Measurements from ENCODE around the gene PPP2R2D.

PPP2R2D gene

DNA sequence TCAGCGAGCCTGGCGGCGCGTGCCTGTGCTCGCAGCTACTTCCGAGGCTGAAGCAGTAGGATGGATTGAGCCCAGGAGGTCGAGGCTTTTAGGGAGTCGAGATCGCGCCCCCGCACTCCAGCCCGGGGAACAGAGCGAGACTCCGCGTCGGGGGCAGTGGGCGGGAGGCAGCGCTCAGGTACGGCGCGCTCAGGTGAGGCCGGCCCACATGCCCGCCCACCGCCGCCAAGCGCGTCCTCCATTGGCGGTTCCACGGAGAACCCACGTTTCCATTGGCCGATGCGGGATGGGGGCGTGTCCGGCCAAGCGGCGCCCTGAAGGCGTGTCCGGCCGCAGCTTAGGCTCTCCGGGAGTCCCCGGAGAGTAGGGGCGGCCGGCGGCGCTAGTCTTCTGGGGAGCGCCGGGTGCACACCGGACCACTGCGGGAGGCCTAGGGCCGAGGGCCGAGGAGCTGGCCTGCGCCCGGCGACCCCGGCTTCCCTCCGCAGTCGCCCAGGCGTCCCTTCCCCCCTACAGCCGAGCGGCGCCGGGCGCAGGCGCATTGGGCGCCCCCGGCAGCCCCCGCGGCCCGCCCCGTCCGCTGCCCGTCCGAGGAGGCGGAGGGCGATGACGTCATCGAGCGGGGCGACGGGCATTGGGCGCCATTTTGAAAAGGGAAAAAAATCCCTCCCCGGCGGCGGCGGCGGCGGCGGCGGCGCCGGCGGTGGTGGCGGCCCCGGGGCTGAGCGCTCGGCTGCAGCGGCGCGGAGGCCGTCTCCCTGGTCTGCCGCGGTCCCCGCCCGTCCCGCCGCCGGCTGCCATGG lies at the start of gene PPP2R2D:
TSS of gene PPP2R2D (plus strand) at position 659 of the 803 bp plus-strand sequence. CDS start at position 800, 141 bp downstream.
- DNase-seq: peak; percentile 94 to 95

DNA sequence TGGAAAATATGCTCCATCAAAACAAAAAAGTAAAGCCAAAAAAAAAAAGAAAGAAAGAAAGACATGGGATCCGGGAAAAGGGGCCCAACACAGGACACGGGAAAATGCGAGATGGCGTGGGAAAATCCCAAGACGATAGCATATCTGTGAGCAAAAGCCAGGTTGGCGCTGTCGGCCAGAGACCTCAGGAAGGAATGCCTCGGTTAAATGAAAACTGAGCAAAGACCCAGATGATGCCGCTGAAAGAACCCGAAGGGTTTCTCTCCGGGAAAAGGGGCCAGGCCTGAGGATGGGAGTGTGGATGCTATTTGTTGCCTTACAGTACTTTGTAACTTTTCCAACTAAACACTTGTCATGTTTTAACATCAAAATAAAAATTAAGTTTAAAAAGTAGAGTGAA lies 49.5 kb upstream of the PPP2R2D start:
- DNase-seq: no peak

DNA sequence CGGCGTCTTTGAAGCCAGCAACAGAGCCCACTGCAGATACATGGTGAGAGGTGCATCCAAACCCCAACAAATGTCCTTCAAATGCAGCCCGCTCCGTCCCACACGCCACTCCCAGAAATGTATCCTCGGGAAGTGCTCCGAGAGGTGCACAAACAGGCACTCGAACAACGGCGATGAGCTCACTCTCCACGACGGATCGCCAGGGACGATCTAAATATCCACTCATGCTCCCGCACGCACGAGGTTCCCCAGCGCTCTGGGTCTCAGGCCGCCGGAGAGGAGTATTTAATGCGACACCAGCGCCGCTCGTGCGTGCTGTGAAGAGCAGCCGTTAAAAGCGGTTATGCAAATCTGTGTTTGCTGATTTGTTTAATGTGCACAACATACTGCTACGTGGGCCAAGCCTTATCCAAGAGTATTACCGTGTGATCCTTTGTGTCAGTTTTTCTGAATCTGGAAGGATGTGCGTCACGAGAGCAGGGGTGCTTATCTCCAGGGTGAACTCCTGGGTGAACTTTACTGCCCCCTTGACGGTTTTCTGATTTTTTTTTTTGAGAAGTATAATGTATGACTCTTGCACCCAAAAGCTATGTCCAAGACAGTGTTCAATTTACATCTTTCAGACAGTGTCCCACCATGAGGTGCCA lies 48.5 kb upstream of the PPP2R2D start:
- DNase-seq: no peak

DNA sequence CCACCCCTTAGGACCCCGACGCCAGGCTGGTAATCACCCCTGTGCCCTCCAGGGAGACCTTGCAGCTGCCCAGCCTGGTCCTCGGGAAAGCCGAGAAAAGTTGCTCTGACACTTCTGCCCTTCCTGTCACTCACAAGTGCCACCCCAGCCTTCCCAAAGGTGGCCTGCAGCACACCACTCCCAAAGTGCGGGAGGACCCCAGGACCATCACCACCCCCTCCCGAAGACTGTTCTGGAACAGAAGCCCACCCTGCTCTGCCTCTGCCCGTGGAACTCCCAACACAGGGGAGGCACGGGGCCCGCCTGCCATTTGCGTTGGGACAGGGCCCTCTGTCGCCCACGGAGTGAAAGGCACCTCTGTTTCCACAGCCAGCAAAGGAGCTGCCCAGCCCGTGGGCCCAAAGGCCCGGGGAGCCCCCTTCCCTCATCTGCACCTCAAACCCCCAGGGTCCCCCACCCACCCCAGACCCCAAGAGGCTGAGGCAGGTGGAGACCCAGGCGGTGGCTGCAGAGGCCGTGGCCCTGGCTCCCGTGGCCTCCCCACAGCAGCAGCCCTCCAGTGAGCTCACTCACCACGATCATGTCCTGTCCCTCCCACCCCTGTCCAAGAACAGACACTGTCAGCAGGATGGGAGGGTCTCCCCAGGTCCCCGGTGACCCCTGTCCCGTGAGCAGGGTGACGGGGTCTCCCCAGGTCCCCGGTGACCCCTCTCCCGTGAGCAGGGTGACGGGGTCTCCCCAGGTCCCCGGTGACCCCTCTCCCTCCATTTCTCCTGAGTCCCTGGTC lies 47.8 kb upstream of the PPP2R2D start:
- DNase-seq: no peak

DNA sequence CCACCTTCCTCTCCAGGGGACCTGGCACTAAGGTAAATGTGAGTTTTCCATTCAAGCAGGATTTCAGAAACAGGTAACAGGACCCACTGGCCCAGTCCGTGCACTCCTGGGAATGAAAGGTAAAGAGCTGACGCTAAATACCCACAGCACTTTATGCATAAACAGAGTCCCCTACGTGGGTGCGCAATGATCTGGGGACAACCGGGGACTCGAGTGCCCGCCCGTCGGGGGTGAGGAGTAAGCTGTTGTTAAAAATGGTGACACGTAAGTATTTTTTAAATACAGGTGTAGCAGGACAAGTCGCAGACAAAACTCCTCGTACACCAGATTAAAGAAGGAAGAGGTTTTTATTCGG lies 47.2 kb upstream of the PPP2R2D start:
- no peak for DNase-seq

DNA sequence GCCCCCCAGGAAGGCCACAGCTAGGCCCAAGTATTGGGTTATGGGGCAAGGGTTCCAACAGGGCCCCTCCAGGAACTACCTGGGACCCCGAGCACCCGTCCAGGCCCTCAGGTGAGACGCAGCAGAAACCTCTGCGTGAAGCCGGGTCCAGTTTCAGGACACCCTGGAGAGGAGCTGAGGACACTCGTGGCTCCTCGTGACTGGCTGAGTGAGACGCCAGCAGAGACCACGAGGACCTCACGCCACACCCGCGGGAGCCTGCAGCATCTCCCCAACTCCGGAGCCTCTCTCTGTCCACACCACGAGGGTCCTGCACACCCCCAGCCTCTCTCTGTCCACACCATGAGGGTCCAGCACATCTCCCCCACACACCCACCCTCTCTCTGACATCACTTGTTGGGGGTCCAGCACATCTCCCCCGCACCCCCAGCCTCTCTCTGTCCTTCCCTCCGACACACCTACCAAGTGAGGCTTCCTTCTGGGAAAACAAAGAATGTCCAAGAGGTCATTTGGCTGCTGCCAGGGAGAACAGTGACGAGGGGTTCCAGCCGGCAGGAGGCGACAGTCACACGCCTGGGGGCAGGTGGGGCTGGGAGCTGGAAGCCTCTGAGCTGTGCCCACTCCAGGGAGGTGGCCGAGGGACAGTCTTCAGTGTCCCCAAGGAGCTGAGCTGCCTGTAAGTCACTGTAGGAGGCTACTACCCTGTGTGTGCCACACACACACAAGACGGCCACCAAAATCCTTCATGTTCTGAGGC lies 46.1 kb upstream of the PPP2R2D start:
- no peak for DNase-seq

DNA sequence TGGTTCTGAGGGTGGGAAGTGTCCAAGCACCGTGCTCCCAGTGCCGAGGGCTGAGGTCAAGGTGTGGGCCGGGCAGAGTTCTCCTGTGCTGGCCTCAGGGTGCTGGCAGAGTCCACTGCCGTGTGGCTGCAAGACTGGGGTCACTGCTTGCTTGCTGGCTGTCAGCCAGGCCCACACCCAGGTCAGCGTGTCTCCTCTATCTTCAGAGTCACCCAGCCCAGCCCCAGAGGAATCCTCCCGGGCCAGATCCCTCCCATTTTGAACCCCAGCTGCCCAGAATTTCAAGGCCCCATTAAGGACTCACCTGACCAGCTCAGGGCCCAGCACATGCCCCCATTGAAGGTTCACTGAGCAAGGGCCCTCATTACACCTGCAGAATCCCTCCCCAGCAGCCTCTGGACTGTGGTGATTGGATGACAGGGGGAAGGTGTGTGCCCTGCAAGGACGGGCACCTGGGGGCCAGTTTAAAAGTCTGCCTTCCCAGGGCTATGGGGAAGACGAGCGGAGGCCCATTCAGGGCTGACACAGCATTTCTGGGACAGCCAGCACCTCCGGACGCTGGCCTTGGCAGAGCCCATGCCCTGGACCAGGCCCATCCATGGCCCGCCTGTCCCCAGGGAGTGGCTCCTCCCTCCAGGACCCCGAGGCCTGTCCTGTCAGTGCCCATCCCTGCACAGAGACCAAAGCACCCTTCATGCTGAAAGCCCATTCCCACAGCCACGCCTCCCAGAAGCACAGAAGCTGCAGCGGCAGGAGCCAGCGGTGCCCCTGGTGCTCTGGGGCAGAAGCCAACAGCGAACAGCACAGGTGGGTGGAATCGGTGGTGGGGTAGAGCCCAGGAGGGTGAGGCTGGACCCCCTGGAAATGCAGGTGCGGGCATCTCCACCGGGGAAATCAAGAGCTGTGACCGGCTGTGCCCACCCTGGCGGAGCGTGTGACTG lies 45.1 kb upstream of the PPP2R2D start:
- no peak for DNase-seq

DNA sequence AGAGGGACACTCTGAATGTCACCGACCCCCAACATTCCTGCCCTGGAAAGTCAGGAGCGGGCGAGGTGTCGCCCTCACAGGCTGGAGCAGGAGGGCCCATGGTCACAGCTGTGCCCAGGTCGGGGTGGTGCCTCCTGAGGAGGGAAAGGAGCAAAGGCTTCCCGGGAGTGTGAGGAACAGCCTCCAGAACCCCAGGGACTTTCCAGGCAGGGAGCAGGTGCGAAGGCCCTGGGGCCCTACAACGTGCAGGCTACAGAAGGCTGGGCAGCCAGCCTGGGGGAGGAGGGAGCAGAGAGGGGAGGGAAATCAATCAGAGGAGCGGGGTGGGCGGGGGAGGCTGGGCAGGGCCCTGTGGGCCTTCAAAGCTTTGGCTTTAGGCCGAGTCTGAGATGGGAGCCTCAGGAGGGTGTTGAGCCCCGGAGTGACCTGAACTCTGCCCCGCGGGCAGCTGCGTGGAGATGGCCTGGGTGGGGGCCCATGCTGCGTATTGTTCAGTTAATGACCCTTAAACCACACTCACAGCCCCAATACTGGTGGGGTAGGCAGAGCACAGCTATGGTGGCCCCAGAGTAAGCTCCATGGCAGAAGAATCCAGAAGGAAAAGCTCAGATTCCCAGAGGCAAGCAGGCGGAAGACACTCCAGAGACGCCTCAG lies 44.2 kb upstream of the PPP2R2D start:
- DNase-seq: no peak

DNA sequence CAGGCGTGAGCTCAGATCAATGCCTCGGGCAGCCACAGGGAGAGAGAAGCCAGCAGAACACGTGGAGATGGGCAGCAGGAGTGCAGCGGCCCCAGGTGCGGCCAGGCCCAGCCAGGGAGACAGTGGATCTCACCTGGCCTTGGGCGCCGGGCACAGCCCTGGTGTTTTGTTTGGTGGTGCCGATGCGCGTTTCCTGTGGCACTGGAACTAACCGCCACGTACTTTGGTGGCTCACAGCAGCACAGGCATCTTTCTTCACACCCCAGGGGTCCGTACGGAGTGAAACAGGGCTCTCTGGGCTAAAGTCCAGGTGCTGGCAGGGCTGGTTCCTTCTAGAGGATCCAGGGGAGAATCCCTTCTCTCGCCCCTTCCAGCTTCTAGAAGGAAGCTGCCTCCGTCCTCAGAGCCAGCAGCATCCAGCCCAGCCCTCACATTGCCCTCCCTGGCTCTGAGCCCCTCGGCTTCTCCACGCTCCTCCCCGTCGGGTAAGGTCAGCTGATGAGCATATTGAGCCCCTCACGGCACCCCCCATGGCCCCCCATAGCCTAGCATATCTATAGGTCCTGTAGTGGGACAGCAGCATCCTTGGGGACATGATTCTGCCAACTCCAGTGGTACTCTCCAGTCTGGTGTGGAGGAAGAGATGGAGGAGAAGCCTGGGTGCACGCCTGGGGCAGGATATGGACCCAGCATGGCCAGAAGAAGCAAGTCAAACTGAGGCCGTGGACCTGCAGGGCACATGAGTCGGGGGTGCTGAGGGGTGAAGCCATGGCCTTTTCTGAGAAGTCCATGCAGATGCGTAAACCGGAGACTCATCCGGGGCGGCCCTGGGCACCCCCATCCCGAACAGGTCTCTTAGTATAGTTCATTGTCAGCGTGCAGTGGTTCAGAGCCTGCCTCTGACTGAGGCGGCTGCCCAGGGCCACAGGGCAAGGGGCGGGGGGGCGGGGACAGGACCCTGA lies 43.4 kb upstream of the PPP2R2D start:
- no peak for DNase-seq

DNA sequence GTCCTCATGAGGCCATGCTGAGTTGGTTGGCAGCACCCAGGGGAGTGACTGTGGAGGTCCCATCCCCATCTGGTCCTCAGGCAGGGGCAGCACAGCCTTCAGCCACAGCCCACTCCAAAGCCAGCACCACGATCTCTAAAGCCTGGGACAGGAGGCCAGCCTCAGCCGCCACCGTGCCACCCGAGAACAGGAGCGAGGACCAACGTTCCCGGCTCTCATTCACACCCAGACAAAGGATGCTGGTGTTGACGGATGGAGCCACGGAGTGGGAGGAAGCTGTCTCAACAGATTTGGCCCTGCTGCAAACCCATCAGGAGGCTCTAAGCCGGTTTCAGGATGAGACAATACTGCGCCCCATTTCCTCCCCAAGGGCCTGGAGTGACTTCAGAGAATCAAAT lies 42.7 kb upstream of the PPP2R2D start:
- DNase-seq: no peak

DNA sequence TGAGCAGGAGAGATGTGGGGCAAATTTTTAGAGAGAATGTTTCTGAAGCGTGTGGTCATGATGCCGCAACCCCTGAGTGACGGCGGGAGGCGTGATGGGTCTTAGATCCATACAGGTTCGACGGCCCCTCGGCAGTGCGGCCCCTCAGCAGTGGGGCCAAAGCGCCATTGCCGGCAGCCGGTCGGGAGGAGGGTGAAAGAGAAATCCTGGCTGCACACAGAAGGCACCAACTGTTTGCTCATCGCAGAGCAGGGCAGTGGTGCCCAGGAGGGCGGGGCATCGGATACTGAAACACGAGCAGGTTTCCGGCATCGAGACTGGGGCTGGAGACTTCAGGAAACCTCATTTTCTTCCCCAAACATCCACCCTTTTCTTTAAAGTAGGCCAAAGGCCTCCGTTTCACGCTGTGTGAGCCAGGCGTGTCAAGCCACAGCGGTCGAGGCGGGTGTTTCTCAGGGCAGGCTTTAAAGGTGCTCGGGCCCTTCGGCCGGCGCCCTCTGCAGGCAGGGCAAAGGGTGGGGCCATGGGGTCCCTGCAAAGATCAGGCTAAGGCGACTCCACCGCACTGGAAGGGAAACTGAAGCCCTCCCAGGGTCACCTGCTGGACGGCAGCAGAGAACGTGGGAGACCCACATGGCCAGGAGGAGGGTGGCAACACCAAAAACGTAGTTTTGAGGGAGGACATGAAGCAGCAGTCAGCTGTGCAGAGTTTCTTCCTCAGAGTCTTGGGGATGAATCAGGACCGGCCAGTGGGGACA lies 42.0 kb upstream of the PPP2R2D start:
- no peak for DNase-seq

DNA sequence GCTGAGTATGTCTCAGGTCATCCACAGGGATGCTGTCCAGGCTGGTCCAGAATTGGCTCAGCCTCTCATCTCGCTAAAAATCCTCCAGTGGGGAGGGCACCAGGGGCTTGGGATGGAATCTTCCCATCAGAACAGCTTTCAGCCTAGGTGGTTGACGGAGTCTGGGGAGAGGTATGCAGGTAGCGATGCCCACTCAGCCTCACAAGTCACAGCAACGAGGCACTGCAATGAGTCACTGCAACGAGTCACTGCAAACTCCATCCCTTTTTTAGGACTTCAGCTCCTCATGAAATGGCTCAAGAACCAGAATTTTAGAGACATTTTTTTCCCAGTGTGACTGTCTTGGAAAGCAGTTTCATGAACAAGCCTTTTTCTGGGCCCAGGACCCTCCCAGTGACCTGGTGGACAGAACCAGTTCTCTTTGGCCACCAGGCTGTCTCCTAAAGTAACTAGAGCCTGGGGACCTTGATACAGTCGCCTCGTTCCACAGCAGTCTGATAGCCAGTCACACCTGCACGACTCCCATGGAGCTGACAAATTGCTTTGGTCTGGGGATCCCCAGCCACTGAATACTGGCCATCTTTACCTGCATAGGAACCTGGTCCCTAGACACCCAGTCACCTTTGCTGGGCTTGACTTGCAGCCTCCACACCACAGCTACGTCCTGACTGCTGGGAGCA lies 41.3 kb upstream of the PPP2R2D start:
- DNase-seq: no peak

DNA sequence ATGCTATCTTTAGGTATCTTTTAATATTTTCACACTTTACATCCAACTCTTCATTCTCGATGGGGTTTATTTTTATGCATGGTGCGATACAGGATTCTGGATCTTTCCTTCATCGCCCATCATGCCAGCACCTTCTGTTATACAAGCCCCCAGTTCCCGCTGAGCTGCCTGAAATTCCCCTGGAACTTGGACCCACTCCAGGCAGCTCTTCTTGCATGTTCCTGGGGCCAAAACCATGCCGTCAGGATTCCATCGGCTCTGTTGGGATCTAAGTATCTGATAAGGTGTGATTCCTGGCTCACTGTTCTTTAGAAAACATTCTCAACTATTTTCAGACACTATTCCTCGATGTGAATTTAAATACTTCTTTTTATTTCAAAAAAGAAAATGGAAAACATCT lies 40.5 kb upstream of the PPP2R2D start:
- no peak for DNase-seq

DNA sequence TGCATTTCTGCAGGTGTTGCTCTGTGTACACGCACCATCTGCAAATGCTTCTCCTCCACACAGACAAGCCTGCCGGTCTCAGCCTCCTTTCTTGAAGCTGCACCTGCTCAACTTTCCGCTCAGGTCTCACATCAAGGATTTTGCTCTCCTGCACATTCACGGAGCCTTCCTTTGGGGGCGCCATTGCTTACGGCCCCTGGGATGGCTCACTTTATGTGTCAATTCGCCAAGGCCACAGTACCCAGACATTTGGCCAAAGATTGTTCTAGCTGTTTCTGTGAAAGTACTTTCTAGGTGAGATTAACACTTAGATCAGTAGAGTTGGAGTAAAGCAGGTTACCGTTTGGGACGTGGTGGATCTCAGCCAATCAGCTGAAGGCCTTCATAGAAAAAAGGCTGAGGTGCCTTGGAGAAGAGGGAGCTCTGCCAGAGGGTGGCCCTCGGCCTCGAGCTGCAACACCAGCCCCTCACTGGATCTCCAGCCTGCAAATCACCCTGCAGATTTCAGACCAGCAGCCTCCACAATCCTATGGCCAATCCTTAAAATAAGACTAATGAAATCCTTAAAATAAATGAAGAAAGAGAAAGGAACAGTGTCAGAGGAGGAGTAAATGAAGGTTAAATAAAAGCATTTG lies 39.9 kb upstream of the PPP2R2D start:
- DNase-seq: no peak

DNA sequence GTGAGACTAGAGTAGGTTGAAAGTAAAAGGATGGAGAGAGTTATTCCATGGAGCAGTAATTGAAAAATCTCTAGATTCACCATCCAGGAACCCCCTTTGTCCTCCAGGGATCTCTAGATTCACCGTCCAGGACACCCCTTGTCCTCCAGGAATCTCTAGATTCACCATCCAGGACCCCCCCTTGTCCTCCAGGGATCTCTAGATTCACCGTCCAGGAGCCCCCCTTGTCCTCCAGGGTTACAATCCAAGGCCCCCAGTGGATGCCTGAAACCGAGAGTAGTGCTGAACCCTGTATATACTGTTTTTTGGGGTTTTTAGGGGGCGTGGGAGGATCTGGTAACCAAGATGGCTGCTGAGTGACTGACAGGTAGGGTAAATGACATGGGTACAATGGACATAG lies 38.3 kb upstream of the PPP2R2D start:
- DNase-seq: no peak

DNA sequence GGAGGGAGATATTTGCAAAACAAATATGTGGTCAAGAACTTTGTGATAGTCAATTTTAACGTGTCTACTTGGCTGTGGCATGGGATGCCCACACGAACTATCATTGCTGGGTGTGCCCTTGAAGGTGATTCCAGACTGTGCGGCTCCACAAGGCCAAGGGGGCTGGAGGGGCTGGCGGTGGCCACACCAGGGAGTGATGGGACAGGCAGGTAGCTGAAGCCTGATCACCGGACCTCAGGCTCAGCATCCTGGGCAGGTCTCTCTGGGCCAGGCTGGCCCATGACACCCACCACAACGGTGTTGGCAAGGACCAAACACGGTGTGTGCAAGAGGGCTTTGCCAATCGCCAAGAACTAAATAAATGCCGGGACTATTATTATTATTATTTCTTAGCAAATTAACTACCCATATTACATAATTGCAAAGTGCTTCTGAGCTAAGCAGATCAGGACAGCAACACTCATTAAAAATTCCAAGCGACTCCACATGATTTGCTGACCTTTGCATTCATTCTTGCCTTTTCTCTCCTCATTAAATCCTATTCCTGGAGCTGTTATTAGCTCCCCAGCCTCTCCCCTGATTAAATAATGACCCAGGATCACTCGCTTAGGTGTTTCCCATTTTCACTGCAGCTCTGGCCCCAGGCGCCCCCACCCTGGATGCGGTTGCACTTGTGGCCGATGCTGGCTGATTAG lies 35.4 kb upstream of the PPP2R2D start:
- no peak for DNase-seq

DNA sequence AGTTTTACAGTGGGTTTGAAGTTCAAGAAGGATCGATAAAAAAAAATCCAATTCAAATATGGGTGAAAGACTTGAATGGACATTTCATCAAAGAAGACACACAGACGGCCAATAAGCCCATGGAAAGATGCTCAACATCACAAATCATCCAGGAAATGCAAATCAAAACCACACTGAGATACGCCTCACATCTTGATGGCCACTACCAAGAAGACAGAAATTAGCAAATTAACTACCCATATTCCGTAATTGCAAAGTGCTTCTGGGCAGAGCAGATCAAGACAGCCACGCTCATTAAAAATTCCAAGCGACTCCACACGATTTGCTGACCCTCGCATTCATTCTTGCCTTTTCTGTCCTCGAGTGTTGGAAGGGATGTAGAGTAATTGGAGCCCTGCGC lies 34.1 kb upstream of the PPP2R2D start:
- DNase-seq: no peak

DNA sequence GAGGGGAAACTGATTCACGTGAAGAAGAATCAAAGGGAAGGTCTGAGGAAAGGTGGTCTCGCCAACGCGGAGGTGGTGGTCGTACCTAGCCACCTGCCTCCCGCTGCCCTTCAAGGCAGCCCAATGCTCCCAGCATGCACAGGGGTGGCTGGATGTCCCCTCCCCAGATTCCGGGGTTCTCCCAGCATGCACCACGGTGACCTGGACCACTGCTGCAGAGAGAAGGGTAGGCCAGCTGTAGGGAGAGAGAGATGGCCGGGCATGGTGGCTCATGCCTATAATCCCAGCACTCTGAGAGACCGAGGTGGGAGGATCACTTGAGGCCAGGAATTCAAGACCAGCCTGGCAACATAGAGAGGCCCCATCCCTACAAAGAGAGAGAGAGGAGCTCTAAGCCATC lies 32.4 kb upstream of the PPP2R2D start:
- DNase-seq: no peak
